Astrocyte (in vitro differentiated cells and primary cell): ENCODE results near the gene OR2D3. TPM values are rescaled to one million over a fixed set of nuclear protein-coding genes. Genes with fewer than 3 reads are reported as not detected.

ENCODE experiments used
- DNase-seq: peaks from one replicate; pipeline ENCODE4 v3.0.0-alpha.2; 2010; ENCODE audit warnings: low read depth
- FAIRE-seq: peaks from 2 replicates; lab custom pipeline; 2011; peaks lifted over from hg19 to GRCh38; lab: Jason Lieb, UNC
- H2AFZ ChIP-seq: 2 replicates; pipeline ENCODE4 v1.6.0; 2012; ENCODE audit warnings: low read depth, low read length, inconsistent platforms
- H3K27ac ChIP-seq: 2 replicates; pipeline ENCODE4 v1.5.1; 2011; ENCODE audit warnings: low read depth, low read length, inconsistent platforms
- H3K27me3 ChIP-seq: 2 replicates; pipeline ENCODE4 v1.6.0; 2011; ENCODE audit warnings: low read length, inconsistent platforms; ENCODE audit not compliant: insufficient read depth
- H3K36me3 ChIP-seq: 2 replicates; pipeline ENCODE4 v1.5.1; 2011; ENCODE audit warnings: low read length, inconsistent platforms; ENCODE audit not compliant: insufficient read depth
- H3K4me1 ChIP-seq: 2 replicates; pipeline ENCODE4 v1.5.1; 2011; ENCODE audit warnings: low read length, inconsistent platforms; ENCODE audit not compliant: insufficient read depth
- H3K4me2 ChIP-seq: 2 replicates; pipeline ENCODE4 v1.6.0; 2012; ENCODE audit warnings: low read length, inconsistent platforms
- H3K4me3 ChIP-seq: 2 replicates; pipeline ENCODE4 v1.5.1; 2011; ENCODE audit warnings: low read depth, mild to moderate bottlenecking, low read length, inconsistent platforms; ENCODE audit not compliant: insufficient read depth
- H3K79me2 ChIP-seq: 2 replicates; pipeline ENCODE4 v1.6.0; 2012; ENCODE audit warnings: mild to moderate bottlenecking, low read length, inconsistent platforms; ENCODE audit not compliant: insufficient read depth
- H3K9ac ChIP-seq: 2 replicates; pipeline ENCODE4 v1.6.0; 2012; ENCODE audit warnings: mild to moderate bottlenecking, low read length, inconsistent platforms
- H3K9me3 ChIP-seq: 2 replicates; pipeline ENCODE4 v1.5.1; 2012; ENCODE audit warnings: low read depth, mild to moderate bottlenecking, low read length, inconsistent platforms; ENCODE audit not compliant: insufficient read depth
- H4K20me1 ChIP-seq: 2 replicates; pipeline ENCODE4 v1.6.0; 2012; ENCODE audit warnings: low read length, inconsistent platforms; ENCODE audit not compliant: insufficient read depth
- H3K27ac Mint-ChIP-seq: one replicate; pipeline ENCODE4 v1.8.0; 2021; ENCODE audit warnings: mild to moderate bottlenecking, mixed read lengths; ENCODE audit not compliant: unreplicated experiment
- H3K27me3 Mint-ChIP-seq: one replicate; pipeline ENCODE4 v1.8.0; 2021; ENCODE audit warnings: low read depth, mixed read lengths; ENCODE audit not compliant: unreplicated experiment
- H3K36me3 Mint-ChIP-seq: one replicate; pipeline ENCODE4 v1.8.0; 2021; ENCODE audit warnings: low read depth, mixed read lengths; ENCODE audit not compliant: unreplicated experiment
- H3K4me1 Mint-ChIP-seq: one replicate; pipeline ENCODE4 v1.8.0; 2021; ENCODE audit warnings: low read depth, mixed read lengths; ENCODE audit not compliant: unreplicated experiment
- H3K4me3 Mint-ChIP-seq: one replicate; pipeline ENCODE4 v1.8.0; 2021; ENCODE audit warnings: mild to moderate bottlenecking, moderate library complexity, mixed read lengths; ENCODE audit not compliant: unreplicated experiment
- H3K9me3 Mint-ChIP-seq: one replicate; pipeline ENCODE4 v1.8.0; 2021; ENCODE audit warnings: mild to moderate bottlenecking, mixed read lengths; ENCODE audit not compliant: unreplicated experiment
- CTCF ChIP-seq: IDR thresholded peaks from 2 replicates; pipeline ENCODE4 v1.5.1; 2011; ENCODE audit warnings: low read depth, mild to moderate bottlenecking, inconsistent platforms, low read length, moderate library complexity; ENCODE audit not compliant: insufficient read depth
- EZH2 ChIP-seq: IDR thresholded peaks from 2 replicates; pipeline ENCODE4 v1.6.1; 2012; ENCODE audit warnings: mild to moderate bottlenecking, low read length, inconsistent platforms; ENCODE audit not compliant: insufficient read depth
- total RNA-seq: library from RNA; stranded (reverse); gene quantifications from 2 replicates; pipeline ENCODE4 v1.2.1, GENCODE V29; 2021

The OR2D3 gene
- total RNA-seq, 1 donor from 2014 or later: not detected

DNA sequence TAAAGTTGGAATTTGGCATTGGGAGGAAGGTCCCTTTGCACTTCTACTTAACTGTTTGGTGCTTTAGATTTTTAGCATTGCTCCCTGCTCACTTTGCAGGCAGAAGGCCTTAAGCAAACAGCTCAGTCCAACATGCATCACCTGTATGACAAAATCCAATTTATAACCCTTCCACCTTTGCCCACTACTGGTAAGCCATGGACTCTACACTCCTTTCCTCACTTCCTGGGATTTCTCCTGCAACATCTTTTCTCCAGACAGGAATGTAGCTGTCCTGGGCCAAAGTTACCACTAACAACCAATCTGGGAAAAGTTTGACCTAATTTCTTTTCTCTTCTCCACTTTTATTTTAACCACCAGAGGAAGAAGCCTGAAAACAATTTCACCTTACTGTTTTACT lies 26.7 kb upstream of the OR2D3 start:
- H3K9ac ChIP-seq: no peak overlapping the region
- TF ChIP-seq EZH2: no peak
- no peak for TF ChIP-seq CTCF
- H3K4me2 ChIP-seq: no peak overlapping the region
- FAIRE-seq (no peak), DNase-seq (no peak)
- H2AFZ ChIP-seq: no peak overlapping the region
- H3K4me1 Mint-ChIP-seq: no peaks in the 10 kb centered on the region
- no peaks in the 10 kb centered on the region for H3K27me3 ChIP-seq
- H3K27ac Mint-ChIP-seq: no peak overlapping the region
- no peaks in the 10 kb centered on the region for H3K4me1 ChIP-seq
- no peaks in the 10 kb centered on the region for H3K9me3 Mint-ChIP-seq
- no peaks in the 10 kb centered on the region for H3K9me3 ChIP-seq
- H3K36me3 Mint-ChIP-seq: no peaks in the 10 kb centered on the region
- no peak overlapping the region for H3K4me3 ChIP-seq
- H3K36me3 ChIP-seq: no peaks in the 10 kb centered on the region
- no peaks in the 10 kb centered on the region for H3K27me3 Mint-ChIP-seq
- no peaks in the 10 kb centered on the region for H3K79me2 ChIP-seq
- no peak overlapping the region for H3K27ac ChIP-seq
- no peak overlapping the region for H3K4me3 Mint-ChIP-seq
- H4K20me1 ChIP-seq: no peaks in the 10 kb centered on the region

GRCh38 chr11:6895010-6895409 lies 25.8 kb upstream of the OR2D3 start:
- Histone ChIP-seq H3K4me2 (no peak overlapping the region), H3K27ac (no peak overlapping the region), H3K9me3 (no peaks in the 10 kb centered on the region), H2AFZ (no peak overlapping the region), H3K9ac (no peak overlapping the region), H3K4me1 (no peaks in the 10 kb centered on the region), H3K79me2 (no peaks in the 10 kb centered on the region), H3K36me3 (no peaks in the 10 kb centered on the region), H4K20me1 (no peaks in the 10 kb centered on the region), H3K27me3 (no peaks in the 10 kb centered on the region), H3K4me3 (no peak overlapping the region)
- Mint-ChIP-seq H3K4me1 (no peaks in the 10 kb centered on the region), H3K36me3 (no peaks in the 10 kb centered on the region), H3K27me3 (no peaks in the 10 kb centered on the region), H3K27ac (no peak overlapping the region), H3K9me3 (no peaks in the 10 kb centered on the region), H3K4me3 (no peak overlapping the region)
- no peak for FAIRE-seq
- no peak for DNase-seq
- TF ChIP-seq EZH2 (no peak), CTCF (no peak)

DNA sequence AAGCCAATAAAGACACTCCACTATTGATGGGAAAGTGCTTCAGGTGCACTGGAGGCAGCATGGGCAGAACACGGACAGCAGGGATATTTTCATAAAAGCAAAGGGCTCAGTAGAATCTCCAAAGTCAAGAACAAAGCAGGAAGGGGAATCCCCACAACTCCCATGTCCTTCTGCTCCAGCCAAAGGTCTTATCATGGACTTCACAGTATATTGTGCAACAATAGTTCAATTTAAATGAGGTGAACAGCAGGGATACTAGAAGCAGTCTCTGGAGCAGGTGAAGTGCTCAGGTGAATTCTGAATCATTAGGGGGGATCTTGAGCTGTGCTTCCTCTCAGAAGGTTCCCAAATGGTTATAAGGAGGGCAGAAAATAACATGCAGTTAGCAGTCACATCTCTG lies 21.9 kb upstream of the OR2D3 start:
- Histone ChIP-seq H3K4me3 (no peak overlapping the region), H3K9ac (no peak overlapping the region), H3K4me2 (no peak overlapping the region), H3K27me3 (no peaks in the 10 kb centered on the region), H4K20me1 (no peaks in the 10 kb centered on the region), H3K9me3 (no peaks in the 10 kb centered on the region), H3K36me3 (no peaks in the 10 kb centered on the region), H3K79me2 (no peaks in the 10 kb centered on the region), H3K27ac (no peak overlapping the region), H3K4me1 (no peaks in the 10 kb centered on the region), H2AFZ (no peak overlapping the region)
- no peak for DNase-seq
- FAIRE-seq: no peak
- Mint-ChIP-seq H3K4me1 (no peaks in the 10 kb centered on the region), H3K36me3 (no peaks in the 10 kb centered on the region), H3K27ac (no peak overlapping the region), H3K9me3 (no peaks in the 10 kb centered on the region), H3K27me3 (no peaks in the 10 kb centered on the region), H3K4me3 (no peak overlapping the region)
- TF ChIP-seq CTCF (no peak), EZH2 (no peak)
